COR-L47 (cell line): ENCODE data around the gene TTC29.

ENCODE experiments used
- DNase-seq: peaks from one replicate; lab custom pipeline; 2025; lab: John Stamatoyannopoulos, UW

Gene TTC29, protein sequence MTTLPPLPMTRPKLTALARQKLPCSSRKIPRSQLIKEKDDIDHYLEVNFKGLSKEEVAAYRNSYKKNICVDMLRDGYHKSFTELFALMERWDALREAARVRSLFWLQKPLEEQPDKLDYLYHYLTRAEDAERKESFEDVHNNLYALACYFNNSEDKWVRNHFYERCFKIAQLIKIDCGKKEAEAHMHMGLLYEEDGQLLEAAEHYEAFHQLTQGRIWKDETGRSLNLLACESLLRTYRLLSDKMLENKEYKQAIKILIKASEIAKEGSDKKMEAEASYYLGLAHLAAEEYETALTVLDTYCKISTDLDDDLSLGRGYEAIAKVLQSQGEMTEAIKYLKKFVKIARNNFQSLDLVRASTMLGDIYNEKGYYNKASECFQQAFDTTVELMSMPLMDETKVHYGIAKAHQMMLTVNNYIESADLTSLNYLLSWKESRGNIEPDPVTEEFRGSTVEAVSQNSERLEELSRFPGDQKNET

DNA sequence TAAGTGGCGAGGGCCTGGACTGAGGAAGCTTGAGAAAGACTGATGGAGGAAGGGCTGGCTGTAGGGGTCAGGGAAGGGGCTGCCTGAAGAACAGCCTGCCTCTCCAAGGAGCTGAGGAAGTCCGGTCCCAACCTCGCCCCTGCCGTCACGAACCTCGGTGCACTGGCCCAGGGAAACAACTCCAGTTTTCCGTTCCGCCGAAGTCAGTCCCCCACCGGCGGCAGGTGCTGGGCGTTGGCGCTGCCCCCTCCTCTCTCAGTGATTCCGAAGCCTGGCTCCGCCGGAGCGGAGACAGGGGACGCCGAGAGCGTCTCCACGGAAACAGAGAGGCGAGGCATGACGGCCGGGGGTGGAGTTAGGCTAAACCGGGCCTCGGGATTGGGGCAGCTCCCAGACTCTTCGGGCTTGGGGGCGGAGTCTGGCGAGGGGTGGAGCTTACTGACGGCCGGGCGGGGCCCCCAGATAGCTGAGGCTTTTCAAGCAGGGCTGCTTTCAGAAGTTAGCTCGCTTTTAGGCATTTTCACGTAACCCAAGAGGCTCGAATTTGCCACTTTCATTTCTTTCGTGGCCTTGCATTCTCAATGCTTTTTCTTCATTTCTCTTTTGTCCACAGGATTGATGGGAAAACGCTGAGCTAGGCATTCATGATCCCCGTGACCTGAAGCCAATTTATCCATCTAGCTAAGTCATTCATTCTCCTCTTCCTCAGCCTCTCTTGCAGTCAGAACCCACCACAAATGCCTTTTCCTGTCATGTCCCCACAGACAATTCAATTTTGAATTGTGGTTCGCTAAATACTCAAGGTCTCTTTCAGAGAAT is at the start of gene TTC29:
TTC29 (minus strand) TSS at position 309 of the 819 bp plus-strand sequence. CDS start 5,969 bp downstream, outside the sequence.
- DNase-seq: peak; percentile 96

DNA sequence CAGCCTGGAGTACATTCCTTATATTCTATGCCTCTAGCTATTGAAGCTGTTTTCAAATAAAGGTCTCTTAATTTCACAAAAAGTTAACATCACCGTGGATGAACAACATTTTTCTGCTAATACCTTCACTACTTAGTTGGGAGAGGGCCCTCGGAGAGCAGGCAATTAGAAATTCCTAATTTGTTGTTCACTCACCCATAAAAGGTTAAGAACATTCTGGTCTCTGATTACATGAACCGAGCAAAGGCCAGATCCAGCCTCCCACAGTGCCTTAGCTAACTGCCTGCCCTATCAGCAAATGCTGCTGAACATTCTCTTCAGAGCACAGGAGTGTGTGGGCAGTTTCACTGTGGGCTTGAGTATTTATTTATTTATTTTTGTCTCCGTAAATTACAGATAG is 36.0 kb upstream of the TTC29 start:
- no peak for DNase-seq

DNA sequence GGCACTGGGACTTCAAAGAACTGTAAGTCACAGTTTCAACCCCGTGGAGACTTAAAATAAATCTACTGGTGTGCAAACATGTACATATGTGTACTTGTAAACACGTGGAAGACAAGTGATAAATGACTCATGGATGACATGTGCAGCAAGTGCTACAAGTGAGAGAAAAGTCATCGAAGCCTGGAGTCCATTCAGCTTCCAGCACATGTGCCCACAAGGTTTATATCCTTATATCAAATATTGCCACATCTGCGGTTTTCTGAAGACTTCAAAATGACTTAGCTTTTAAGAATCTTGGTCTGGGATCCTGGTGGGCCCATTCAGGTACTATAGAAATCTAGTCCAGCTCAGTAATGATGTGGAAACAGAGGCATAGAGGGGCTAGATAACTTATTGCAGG is 33.0 kb upstream of the TTC29 start:
- DNase-seq: no peak

DNA sequence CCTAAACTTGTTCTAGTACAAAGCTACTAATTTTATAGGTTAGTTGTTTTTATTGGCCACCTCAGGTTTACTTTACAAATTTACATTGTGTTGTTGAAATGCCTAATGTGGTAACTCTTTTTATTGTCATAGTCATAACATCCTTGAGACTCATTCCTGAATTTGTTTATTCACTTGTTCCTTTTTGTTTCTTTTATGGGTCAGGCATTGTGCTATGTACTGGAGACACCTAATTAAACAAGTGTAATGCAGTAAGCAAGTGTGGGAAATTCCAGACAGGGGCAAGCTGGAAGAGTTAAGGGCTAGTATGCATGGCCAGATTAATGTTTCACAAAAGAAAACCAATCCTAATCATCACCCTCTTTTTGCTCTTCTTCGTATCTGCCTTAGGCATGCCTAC is 30.5 kb upstream of the TTC29 start:
- no peak for DNase-seq

DNA sequence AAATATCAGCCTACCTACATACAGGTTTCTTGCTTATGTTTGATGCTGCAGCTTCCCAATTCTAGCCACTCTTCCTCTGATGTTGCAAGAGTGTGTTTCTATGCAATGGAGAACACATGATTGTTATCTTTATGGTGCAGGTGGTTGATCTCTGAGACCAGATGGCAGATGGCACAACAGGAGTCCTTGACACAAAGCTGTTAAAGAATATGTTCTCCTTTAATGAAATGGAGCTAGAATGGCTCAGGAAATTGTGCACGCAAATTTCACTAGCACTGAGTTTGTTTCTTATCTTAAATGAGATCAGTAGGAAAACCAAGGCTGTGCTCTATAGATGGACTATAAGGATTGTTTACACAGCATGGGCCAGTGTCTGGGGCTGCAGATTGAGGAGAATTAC is 29.9 kb upstream of the TTC29 start:
- DNase-seq: no peak

DNA sequence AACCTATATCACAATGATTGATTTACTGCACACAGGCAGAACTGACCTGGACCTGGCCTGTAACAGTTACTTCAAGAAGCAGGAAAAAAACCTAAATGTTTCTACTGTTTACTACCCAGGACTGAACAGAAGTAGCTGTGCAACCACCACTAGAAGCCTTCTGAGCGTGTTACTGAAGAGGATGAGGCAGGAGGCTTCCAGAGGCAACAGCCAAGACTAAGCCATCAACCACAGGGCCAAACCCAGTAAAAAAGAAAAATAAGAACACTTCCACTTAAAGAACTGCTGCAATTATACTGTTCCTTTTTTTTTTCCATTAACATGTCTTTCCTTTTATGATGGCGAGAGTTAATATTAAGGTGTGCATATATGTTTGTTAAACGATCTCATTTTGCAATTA is 29.4 kb upstream of the TTC29 start:
- DNase-seq: no peak

DNA sequence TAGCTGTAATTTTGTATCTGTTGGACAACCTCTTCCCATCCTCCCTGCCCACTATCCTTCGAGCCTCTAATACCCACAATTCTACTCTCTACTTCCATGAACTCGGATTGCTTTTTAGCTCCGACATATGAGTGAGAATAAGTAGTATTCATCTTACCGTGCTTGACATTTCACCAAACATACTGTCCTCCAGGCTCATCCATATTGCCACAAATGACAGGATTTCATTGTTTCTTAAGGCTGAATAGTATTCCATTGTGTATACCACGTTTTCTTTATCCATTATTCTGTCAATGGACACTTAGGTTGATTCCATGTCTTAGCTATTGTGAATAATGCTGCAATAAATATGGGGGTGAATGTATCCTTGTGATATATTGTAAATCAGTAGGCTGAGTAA is 26.4 kb upstream of the TTC29 start:
- DNase-seq: no peak

DNA sequence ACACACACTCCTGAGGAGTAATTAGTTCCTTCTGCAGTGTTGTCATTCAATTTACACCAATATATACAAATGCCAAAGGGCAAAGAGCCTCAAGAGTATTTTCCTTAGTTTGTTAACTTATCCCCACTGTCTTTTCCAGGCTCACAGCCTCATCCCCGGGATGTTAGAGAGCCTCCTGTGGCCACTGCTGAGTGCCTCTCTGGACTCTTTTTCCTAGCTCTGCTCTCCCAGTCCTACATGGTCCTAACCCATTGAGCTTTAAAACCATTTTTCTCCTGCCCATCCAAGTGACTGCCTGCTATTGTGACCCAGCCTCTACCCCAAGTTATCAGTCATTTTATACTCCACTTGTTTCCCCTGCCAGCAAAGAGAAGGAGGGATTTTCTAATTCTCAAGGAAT is 23.5 kb upstream of the TTC29 start:
- DNase-seq: no peak

DNA sequence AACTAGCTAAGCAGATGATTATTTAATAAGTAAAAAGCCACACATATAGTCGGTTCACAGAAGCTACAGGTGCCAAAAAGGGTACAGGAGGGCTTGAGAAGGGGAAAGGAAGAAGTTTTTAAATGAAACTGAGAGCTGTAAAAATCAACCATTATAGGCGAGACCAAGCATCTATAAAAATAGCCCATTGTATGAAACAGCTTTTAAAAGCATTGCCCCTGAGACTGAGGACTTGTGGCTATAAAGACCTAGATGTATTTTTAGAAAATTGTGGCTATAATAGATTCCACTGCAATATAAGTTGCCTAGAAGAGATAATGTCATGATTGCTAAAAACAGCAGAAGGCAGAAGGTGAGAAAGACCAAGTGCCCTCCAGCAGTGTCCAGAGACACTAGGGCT is 15.0 kb upstream of the TTC29 start:
- DNase-seq: no peak

DNA sequence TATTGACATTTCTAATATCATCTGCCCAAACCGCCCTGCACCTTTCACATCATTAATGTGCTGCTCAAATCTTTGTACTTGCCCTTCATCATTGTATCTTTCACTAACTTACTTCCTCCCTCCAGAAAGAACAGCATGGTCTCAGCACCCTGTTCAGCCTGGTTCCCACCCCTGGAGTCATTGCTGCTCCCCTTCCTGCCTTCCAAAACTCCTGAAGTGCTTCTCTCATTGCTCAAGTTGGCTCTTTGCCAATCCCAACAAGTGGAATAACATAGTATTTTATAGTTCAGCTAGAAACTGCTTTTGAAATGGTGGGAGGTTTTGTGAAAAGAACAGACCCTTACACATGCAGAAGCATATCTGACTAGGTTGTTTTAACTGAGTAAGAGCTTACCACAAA is 14.0 kb upstream of the TTC29 start:
- no peak for DNase-seq

DNA sequence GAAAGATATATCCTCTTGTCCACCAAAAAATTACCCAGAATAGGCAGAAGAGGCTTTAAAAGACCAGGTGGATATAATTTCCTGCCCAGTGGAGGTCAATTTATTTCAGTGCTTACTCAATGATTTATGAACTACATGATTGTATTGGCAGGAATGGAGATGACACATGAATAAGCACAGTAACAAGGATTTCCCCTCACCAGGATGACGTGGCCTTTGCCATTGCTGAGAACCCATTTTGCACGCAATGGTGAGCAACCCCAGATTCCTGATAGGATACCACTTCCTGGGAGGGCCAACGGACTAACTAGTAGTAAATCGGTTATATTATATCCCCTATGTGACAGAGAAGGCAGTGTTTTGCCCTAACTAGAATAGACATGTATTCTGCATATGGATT is 11.6 kb upstream of the TTC29 start:
- no peak for DNase-seq

DNA sequence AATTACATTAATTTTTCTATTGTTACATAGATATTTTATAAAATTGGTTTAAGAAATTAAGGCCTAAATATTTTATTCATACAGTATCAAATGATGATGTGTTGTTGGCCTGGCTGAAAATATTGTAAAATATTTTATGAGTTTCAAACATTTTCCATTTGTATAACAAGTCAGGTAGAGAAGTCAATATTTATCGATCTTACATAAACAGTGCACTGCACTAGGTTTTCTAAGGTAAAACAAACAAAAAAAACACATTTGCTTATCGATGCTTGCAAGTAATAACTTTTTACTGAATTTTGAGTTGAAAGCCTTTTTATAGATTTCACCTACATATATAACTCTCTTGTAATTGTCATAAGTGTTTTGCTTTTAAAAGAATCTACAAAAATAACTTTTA is 7.2 kb upstream of the TTC29 start:
- DNase-seq: no peak

DNA sequence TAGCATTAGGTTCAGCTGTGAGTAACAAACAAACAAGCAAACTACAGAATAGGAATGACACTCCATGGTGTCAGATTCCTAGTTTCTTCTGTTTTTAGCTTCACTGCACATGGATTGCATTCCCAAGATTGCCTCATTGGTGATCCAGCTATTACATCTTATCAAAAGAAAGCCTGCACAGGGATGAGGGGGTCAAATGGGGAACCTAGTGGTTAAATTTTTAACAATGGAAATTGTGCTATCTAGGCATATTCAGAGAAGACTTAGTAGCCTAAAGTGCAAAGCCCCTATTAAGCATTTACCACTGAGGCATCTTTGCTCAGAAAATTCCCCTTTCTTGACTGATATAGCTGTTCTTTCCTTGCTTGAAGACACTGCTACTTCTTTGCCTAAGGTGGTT is 3.9 kb upstream of the TTC29 start:
- no peak for DNase-seq

DNA sequence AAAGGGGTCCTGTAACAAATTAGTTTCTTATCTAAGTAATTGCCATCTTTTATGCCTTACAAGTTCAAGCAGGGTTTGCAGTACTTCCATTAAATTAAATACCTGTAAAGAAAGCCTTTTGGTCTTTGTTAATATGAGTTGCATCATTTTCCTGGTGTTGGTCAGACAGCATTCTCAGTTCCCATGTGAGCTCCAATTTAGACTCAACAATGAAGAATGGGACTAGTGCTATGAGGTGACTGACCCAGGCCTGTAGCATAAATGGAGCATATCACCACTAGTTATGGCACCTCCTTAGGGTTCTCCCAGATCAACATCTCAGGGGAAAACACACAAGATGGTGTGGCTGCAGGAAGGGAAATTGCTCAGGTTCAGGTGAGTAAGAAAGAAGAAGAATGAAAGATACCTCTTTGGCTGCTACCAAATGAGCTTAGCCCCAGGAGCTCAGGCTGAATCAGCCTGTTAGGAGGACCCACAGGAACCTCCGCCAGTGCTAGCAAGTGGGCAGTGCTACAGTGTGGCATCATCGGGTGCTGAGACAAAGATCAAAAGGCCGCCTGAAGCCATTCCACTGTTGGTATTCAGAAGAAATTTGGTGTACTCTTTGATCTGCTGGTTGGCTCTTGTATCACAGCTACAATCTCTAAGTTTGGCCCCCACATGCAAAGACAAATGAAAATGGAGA is 1.8 kb downstream of the TTC29 start:
- DNase-seq: no peak

DNA sequence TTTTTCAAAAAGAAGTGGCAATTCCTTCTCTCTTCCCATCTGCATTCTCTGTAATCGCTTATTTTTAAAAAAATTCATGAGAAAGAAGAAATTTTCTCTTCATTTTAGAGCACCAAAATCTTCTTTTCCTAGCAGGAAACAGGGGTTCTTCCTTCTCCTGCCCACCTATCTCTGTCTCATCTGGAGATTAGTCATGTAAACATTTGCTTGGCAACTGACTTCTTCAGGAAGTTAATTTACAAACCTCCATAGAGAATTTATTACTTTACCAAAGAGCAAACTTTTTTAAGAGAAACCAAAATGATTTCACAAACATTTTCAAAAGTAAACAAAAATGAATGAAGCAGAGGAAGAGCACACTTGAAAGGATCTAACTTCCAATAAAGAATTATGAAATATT is 13.5 kb downstream of the TTC29 start:
- DNase-seq: no peak

DNA sequence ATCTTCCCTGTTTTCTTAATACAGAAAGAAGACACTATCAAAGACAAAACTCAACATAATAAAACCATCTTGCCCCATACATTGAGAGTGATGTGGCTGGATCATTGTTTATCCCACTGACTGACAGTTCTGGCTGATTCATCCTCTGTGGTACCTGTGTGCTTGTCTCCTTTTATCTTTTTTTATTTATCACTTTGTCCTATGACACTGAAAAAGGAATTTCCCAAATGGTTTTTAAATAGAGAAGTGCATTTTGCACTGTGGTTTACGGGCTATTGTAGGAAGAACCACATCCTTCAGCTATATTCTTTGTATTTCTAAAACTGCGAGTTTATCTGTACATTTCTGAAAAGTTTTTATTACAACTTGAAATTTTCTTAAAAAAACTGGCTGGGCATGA is 15.0 kb downstream of the TTC29 start:
- DNase-seq: no peak

DNA sequence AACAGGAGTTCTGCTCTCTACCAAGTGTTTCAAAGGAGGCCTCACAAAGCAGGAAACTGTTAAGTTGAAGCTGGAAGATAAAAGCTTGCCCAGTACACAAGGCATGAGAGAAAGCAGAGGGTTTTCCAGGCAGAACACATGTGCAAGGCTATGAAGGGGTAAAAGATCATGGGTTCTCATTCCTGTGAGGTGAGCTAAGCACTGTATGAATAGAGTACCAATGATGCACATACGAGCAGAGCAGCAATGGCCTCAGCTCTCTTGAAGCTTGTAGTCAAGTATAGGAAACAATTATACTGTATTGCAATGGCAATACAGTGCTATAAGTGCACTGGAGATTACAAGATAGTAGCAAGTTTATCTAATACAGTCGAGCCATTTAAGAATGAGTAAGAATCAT is 18.0 kb downstream of the TTC29 start:
- DNase-seq: no peak

DNA sequence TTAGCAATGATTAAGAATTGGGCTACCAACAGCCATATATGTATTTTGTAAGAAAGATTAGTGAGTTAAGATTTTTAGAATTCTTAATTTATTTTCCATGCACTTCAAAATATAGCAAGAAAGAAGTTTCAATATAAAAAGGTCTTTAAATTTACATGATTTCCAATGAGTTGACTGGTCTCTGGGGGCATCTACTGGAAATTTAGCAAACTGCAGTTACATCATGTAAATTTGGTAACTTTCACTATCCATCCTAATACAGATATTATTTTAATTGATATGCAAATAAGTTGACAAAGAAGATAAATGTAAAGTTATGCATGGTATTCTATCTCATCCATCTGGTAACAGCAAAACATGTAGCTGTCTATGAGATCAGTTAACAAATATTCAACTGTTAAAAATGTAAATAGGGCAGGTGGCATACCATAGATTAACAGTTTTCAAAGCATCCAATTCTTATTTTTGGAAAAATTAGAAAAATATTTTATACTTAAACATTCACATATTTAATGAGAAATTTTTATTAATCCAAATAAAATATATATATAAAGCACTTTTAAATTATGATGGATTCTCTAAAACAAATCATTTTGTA is 29.1 kb downstream of the TTC29 start:
- peak; percentile 47 for DNase-seq

DNA sequence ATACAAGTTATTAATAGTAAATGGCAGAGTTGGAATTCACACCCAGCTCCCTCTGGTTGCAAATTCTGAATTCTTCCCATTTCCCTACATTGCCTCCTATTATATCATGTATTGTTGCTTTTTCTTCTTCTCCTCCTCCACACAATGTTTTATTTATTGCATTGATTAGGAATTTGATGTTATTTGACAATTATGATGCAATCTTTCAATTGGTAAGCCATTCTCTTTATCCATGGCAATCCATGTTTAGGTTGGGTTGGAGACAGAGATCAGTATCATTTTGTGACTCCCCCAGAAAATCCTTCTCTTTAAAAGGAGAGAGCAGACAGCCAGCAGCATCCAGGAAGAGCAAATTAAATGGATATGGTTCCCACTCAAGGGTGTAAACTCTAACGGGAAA is 30.5 kb downstream of the TTC29 start:
- no peak for DNase-seq

DNA sequence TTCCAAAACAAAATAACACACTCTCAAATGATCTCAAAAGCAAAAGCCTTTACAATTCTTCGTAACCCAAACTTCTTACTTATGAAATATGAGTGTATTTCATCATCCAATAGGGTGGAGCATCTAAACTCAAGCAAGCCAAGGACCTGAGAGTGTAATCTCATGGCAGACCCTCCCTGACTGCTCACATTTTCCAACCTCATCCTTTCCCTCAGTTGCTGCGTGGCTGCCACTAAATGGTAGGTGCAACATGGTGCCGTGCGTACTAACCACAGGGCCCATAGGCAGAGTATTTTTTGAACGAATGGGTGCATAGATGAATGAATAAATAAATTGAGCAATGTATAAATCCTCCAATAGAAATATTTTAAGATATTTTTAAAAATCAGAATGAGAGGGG is 45.4 kb downstream of the TTC29 start:
- no peak for DNase-seq

DNA sequence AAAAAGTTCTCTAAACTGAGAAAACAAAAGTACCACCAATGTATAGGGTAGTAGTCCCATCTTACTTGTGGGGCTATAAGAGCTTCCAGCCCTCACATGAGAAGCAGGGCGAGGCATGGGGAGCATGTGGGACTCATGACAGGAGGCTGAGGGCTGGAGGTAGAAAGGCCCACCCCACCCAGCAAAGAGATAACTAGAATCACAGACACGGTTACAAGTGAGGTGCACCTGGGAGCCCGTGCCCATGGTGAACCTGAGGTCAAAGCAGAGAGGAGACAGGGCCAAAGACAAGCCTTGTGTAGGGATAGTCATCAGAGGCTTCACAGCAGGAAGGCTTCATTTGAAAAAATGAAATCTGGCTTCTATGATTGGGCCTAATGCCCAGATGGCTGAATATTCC is 55.4 kb downstream of the TTC29 start:
- no peak for DNase-seq

DNA sequence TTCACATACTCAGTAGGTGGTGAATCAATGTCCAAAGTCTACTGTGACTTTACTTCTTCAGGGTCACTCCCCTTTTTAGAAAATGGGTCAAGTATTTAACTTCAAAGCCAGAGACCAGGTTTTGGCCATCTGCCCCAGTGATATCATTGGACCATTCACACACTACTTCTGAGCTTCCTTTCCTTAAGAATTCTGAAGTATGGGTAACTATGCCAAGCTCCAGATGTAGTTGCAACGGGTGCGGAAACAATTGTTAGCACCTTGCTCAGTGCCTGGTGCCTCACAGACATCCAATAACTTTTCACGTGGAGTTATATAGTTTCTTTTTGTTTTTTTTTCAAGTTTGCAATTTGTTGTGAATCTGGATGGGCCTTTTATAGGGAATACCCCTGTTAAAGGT is 62.6 kb downstream of the TTC29 start:
- no peak for DNase-seq
